ENCODE results near the gene TMEM170B.

TMEM170B gene

DNA sequence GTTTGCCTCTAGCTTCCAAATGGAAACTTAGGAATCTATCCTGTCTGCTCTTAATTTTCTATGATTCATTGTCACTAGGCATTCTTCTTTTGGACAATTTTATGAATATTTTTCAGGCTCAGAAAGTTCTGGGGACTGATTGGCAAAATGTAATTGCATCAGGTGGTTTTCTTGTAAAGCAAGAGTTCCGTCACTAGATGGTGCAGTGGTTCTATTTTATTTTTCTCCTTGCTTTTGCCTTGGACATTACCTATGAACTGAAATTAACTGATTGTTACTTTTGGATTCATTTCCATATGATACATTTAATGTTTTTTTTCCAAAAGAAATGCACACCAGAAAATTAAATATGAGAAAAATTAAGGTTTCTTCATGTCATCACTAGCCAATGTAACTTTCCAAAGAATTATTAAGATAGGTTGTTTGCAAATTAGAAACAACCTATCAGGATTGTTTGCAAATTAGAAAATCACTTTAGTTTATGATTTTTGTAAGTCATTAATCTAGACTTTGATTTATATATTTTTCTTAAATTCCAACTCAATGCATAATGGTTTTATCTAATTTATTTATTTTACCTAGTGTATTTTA lies 48.0 kb downstream of the TMEM170B start:
- no peak for DNase-seq (ENCODE audit: low read depth, low spot score)

DNA sequence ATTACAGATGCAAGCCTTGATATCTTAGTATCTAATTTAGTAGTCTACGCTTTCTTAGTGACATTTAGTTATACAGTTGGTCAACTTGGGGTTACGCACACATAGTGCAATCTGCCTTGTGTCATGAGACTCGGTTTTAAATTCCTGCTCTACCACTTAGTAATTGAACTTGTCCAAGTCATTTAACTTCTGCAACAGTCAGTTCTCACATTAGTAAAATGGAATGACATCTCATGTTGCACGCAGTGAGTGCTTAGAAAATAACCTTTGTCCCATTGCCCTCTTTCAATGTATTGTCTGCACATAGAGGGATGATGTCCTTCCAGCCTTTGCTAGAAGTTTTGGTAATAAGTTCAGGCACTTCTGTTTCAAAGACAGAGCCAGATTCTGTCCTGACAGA lies 48.6 kb downstream of the TMEM170B start:
- DNase-seq (ENCODE audit: low read depth, low spot score) = no peak

DNA sequence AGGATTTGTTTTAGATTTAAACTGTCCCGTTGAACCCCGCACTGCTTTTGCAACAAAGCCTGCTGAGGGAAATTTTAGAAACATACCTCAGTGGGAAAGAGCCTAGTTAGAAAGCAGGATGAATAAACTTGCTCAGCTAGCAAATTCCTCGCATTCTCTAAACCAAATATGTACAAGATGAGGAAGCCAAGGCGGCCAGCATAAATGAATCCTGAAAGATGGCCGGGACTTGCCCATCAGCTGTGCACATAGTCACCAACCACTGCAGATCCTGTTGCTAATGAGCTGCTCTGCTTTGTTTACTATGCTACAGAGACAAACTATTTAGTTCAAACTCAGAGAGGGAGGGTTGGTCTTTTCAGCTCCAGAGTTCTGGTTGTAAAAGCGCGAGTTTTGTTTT lies 49.0 kb downstream of the TMEM170B start:
- DNase-seq (ENCODE audit: low read depth, low spot score) = no peak

DNA sequence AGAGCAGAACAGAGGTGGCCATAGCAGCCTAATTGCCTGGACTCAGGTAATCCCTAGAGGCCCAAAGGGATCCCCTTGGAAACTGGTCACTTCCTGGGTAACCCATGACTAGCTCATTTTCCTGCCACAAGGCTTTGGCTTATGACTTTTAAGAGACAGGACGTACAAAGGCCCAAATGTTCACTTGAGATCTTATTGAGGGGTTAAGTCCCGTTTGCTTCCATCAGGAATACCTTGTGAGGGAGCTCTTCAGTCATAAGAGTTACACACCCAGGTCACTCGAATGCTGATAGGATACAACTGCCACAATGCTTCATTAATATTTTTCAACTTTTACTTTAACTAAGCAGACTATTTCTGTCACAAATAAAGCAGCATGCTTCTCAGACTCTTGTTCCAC lies 51.7 kb downstream of the TMEM170B start:
- DNase-seq (ENCODE audit: low read depth, low spot score) = no peak

DNA sequence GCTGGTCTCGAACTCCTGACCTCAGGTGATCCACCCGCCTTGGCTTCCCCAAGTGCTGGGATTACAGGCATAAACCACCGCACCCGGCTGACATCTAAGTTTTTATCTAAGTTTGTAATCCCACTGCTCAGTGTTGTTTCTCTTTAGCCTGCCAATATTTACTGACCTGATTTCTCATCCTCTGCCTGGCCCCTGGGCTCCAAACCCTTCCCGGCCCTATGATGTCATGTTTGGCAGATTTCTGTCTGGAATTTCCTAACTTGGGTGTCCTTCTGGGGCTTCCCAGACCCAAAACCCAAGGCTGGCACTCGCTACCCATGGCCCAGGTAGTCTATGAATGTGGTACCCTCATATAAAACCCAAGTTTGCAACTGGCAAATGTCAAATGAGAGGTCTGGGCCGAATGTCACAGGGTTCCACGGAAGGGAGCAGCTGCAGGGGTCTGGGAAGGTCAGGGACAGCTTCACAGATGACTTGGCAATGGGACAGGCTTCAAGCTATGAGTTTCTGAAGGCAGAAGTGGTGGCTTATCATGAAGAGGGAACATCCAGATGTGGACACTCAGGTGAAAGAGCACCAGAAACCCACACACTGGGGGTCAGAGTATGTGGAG lies 54.9 kb downstream of the TMEM170B start:
- no peak for DNase-seq (ENCODE audit: low read depth, low spot score)

DNA sequence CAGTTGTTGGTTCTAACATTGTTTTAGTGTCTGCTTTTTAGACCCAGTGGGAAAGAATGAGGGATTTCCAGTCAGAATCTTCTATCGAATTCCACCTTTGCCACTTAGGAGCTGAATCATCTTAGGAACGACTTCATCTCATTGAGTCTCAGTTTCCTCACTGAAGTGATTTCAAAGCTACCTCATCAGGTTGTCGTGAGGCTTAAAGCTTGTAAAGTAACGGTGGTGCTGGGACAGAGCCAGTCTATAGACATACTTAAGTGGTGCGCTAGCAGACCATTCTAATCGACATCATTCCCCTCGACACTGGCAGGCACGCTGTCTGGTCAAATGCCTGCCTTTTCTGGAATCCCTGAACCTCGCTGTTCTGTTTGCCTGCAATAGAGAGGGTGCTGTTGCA lies 55.5 kb downstream of the TMEM170B start:
- no peak for DNase-seq (ENCODE audit: low read depth, low spot score)

DNA sequence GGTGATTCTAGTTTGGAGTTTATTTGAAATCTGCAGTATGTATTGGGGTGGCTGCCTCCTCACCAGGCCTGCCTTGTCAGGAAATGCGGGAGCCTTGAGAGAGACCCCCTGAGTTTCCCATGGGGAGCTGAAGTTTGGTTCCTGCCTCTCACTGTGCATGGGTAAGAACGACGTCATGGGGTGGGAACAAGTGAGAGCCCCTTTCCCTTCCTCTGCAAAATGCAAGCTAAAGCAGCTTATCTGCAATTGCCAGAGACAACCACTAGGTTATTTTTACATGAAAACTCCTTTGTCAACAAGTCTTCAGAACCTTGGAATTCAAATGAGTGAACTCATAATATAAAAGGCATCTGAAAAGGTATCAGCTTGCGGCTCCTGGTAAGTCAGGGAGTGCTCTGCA lies 58.4 kb downstream of the TMEM170B start:
- no peak for DNase-seq (ENCODE audit: low read depth, low spot score)

DNA sequence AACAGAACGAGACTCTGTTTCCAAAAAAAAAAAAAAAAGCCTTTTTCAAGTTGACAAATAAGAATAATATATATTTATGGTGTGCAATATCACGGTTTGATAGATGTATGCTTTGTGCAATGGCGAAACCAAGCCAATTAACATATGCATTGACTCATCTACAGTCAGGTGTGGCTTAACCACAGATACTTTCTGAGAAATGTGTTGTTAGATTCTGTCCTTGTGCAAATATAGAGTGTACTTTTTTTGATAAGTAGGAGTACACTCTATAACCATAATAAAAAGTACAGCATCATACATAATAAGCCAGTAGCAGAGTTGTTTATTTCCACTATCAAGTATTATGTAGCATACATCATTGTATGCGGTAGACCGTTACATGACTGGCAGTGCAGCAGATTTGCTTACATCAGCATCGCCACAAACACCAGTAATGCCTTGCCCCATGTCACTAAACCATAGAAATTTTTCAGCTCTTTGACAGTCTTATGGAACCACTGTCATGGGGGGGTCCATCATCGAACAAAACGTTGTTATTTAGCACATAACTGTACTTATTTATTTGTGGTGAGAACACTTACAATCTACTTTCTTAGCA lies 59.2 kb downstream of the TMEM170B start:
- DNase-seq (ENCODE audit: low read depth, low spot score) = no peak

DNA sequence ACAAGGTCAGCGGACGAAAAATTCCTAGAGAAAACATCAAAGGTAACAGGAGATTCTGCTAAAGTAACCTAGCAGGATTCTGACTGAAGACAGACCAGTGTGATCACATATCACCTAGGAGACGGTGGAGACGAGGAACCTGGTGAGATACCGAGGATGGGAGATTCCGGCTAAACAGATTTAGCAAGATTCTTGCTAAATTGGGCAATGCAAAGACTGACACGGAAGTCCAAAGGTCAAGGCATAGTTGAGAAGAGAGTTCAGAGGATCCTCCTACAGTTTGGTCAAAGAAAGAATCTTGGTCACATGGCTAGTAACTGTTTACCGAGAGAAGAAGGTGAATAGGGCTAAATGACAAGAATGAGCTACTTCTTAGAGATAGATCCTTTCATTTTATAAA lies 61.1 kb downstream of the TMEM170B start:
- DNase-seq (ENCODE audit: low read depth, low spot score) = no peak

DNA sequence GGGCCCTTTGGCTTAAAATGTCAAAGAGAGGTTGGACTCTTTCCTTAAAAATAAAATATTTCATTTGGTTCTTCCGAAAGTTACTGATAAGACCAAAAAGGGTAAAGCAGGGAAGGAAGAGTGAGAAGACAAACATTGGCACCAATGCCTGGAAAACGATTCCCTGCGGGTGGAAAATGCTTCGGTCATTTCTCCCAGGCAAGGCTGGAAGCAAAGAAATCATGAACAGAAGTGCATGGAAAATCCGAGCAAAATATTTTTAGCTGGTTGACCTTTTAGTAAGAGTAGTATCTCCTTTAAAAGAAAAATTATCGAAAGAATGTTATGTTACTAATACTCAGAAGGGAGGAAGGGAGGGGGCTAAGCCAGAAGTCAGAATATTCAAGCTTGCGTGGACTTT lies 62.7 kb downstream of the TMEM170B start:
- no peak for DNase-seq (ENCODE audit: low read depth, low spot score)

DNA sequence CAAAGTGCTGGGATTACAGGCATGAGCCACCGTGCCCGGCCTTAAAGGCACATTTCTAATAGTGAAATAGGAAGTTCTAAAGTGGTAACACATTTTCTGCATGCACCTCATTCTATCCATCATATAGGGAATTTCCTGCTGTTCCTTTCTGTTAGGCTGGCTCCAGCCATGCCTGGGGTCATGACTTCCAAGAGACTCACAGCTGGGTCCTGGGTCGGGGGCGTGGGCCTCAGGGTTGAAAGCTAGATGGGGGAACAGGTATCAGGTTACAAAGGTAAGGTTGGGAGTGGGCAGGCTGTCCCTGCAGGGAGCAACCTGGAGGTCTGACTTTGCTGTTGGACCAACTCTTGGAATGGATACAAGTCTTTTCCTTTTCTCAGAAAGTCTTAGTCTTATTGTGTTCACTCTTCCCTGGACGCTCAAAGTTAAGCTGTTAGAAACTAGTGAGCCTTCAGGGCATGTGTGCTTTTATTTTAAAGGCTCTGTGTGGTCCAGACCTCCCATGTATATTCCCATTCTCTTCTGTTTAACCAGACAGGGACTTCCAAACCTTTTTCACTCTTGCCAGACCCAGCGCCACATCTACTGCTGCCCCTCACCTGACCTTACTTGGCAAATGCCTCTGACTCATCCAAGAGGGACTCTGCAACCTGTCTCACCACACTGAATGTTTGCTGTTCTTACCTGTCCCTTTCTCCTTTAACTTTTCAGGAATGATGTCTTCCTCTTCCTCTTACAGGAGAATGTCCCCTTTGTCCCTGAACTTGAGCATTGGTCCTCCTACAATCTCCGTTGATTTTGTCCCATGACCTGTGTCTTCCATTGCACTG lies 64.4 kb downstream of the TMEM170B start:
- no peak for DNase-seq (ENCODE audit: low read depth, low spot score)

DNA sequence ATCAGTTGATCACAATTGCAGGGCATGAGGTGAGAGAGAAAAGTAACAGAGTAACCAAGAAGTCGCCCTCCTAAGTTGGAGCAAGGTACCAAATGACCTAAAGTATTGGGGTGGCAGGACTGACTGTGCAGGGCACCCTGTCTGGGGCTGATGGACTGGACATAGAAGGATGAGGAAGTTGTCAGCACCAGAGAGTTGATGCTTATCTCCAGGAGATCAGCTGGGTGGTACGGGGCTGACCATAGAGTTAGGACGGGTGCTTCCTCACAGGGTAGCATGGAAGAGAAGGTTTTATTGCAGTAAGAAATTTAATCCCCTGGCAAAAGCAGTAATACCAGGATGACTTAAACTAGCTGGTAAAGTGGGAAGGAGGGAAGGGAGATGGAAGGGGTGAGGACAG lies 66.7 kb downstream of the TMEM170B start:
- DNase-seq (ENCODE audit: low read depth, low spot score) = no peak

DNA sequence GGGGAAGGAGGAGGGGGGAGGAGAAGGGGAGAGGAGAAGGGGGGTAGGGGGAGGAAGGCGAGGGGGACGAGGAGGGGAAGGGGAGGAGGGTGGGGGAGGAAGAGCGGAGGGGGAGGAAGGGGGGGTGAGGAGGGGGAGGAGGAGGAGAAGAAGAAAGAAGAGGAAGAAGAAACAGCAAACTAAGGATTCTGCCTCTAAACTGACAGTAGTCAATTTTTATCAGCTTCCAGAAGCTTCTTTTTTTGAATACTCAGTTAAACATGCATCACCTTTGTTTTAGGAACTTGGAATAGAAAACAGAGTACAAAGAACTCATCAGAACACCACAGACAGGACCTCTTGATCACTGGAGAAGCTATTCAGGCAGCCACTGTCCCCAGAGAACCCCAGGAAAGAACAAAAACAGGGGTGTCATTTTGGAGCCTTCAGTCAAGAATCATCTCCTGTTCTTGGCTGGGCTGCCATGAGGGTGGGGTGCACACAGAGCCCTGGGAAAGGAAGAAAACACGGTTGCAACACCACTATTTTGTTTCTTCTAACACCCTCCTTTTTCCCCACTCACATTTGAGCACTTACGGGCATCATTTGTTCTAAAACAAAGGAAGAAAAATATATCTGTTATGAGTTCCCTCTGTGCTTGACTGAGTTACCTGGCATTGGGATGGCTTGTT lies 67.4 kb downstream of the TMEM170B start:
- no peak for DNase-seq (ENCODE audit: low read depth, low spot score)

DNA sequence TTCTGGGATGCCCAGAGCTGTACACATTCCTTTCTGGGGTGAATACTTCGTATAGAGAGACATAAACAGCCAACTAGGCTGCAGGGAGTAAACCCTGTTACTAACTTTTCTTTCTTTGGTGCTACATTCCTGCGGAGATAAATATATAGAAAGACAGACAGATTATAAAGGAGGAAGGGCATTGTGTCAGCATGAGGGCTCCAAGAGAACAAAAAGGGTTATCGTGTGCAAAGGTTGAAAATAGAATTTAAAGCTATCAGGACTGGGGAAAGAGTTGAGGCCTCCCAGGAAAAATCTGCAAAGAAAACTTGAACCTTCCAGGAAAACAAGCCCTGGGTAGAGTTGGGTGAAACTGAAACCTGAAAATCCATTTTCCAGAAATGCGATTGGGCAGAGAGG lies 68.0 kb downstream of the TMEM170B start:
- DNase-seq (ENCODE audit: low read depth, low spot score) = no peak

DNA sequence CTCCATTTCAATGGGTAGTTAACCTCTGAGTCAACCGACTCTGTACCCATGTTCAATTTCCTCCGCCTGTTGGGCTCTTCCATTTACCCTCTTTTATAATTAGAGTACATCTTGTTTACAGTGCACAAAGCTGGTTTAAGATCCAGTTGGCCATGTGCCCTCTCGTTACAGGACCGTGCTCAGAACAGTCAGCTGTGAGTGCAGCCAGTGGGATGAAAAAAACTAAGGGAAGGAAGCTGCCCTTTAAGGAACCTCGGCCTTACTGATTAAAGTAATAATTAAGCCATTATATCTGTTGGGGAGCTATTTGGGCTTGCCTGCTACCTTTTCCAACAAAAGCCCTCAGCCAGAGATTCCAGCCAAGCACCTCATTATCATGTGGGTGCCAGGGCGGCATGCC lies 68.8 kb downstream of the TMEM170B start:
- no peak for DNase-seq (ENCODE audit: low read depth, low spot score)

DNA sequence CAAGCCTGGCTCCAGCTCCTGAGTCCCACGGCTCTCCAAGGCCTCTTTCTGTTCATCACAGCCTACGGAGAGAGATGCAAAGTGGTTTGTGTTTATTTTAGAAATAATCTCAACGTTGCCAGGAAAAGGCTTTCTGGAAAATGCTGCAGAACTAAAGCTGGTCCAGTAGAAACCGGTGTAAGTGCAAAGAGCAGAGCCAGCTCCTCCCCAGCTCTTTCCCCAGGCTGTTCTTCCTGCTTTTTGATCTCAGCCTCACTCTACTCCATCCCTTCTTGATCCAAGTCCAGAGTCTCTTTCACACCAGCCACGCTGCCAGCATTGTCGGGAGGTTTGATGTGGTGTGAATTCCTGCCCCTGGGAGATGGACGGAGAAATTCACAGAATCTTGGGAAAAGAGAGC lies 69.8 kb downstream of the TMEM170B start:
- DNase-seq (ENCODE audit: low read depth, low spot score) = no peak

DNA sequence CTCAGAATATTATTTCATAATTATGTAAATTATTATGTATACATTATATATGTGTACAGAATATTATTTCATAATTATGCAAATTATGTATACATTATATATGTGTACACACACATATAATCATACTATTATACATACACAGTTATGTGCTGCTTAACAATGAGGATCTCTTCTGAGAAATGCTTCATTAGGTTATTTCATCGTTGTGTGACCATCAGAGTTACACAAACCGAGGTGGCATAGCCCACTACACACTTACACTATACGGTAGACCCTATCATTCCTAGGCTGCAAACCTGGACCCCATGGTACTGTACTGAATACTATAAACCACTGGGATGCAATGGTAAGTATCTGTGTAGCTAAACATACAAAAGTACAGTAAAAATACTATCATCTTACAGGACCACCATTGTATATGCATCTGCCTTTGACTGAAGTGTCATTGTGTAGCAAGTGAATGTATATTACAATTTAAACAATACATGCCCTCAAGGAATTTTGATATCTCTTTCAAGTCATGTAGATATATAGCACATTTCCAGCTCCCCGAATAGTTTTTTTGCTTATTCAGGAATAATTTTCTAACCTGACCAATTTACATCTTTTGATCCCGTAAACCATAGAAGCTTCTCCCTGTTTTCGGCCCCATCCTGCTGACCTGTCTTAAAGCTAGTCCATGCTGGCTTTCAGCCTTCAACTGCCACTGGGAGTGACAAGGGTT lies 71.2 kb downstream of the TMEM170B start:
- no peak for DNase-seq (ENCODE audit: low read depth, low spot score)

DNA sequence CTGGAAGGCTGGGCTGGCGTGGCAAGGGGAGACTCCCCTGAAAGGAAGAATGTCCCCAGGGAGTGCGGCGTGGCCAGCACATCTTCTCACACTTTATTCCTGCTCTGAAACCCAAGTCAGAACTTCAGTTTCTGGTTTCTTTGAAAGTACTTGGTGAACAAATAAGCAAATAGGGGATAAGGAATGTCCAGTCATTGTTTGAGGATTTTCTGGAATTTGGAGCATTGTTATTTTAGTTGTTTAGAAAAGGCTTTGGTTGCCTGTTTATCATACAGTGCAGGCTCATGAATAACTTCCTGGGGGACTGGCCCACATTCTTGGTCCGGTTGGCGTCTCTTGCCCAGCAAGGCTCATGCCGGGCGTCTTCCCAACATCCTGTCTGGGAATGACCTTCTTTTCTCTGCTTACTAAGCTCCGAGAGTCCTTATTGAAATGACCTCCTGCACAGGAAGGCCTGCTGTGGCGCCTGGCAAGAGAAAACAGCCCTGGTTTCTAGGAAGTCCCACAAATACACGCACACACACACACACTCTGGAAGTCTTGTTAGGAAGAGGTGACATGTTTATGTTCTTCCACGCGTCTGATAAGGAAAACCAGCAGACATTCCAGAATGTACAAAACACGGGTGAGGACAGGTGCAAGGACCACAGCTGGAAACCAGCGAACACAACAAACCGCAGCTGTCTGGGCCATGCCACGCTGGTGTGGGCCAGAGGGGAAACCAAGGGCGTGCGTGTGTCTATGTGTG lies 71.9 kb downstream of the TMEM170B start:
- peak; percentile 76 for DNase-seq (ENCODE audit: low read depth, low spot score)

DNA sequence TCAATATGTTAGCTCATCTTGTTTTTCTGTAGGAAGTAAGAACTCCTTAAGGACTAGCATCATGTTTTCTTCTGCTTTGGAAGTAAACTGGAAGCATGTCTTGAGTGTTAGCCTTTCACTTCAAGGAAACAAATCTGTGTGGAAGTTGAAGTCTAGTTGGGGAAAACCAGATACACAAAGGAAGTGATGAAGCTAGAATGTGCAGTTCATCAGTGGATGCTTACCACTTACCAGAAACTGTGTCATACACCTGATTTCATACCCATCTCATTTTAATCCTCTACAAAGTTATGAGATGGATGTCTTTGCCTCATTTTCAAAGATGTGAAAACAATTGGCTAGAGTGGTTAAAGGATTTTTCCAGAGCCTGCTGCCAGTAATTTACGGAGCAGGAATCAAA lies 75.8 kb downstream of the TMEM170B start:
- no peak for DNase-seq (ENCODE audit: low read depth, low spot score)

DNA sequence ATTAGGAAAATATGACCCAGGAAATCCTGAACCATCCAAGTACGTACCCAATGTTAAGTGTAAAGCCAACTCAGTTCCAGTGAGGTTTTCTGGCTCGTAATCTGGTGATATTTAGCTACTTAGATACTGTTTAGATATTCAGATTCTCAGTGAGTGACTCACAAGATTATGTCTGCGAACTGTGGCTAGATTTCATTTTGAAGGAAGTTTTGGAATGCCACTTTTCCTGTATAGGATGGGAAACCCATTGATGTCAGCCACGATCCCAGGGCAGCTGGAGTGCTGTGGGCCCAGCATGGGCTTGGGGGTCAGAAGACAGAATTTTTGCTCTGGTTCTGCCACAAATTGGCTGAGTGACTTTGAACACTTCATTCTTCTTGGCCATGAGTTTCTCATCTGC lies 76.3 kb downstream of the TMEM170B start:
- no peak for DNase-seq (ENCODE audit: low read depth, low spot score)
